IPS DF 4.7 (cell line): ENCODE results near the gene ZNF710.

ENCODE experiments used
- DNase-seq: peaks from one replicate; pipeline ENCODE4 v3.0.0-alpha.2; 2013; ENCODE audit warnings: low spot score; ENCODE audit errors: extremely low read depth

Gene ZNF710

DNA sequence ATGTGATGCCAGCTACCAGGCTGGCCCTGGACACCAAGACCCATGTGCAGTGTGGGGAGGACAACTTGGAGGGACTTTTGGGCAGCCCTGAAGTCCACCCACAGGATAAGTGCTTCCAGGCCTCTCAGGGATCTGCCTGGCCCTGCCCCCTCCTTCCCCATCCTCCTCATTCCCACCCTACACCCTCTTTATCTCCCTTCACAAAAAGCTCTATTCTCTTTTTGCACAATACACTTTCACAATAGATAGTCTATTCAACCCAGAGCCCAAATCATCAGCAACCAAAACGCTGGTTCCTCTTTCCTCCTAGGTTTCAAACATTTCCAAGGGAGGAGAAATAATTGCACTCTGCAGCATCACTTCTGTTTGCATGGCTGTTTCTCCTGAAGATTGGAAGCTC is 7.8 kb upstream of the ZNF710 start:
- DNase-seq, result no peak

DNA sequence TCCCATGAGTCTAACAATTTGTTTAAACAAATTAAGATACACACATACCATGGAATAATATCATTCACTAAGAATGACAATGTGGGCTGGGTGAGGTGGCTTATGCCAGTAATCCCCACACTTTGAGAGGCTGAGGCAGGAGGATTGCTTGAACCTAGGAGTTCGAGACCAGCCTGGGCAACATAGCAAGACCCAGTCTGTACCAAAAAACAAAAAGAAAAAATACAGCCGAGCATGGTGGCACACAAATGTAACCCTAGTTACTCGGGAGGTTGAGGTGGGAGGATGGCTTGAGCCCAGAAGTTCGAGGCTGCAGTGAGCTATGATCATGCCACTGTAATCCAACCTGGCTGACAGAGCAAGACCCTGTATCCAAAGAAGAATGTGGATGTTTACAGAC is 4.0 kb upstream of the ZNF710 start:
- DNase-seq, result no peak

DNA sequence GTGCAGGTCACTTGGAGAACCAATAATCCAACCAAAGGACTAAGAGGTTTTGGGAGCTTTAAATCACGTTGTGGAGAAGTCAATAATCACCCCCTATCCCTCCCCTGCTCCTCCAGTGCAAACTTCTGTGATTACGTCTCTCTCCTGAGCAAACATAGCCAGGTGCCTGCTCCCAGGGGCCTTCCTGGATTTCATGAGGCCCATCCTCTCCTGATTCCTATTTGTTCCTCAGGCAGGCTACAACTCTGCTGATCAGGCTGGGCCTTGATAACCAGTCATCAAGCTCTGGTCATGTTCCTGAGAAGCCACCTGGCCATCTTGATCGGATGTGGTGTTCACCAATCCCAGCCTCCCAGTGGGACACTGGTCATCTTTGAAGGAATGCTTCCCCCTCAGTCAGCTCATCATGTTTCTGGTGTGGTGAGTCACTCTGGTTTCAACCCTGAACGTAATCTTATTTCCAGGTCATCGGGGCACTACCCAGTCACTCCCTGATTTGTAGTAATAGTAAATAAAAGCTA is 2.9 kb upstream of the ZNF710 start:
- no peak for DNase-seq

DNA sequence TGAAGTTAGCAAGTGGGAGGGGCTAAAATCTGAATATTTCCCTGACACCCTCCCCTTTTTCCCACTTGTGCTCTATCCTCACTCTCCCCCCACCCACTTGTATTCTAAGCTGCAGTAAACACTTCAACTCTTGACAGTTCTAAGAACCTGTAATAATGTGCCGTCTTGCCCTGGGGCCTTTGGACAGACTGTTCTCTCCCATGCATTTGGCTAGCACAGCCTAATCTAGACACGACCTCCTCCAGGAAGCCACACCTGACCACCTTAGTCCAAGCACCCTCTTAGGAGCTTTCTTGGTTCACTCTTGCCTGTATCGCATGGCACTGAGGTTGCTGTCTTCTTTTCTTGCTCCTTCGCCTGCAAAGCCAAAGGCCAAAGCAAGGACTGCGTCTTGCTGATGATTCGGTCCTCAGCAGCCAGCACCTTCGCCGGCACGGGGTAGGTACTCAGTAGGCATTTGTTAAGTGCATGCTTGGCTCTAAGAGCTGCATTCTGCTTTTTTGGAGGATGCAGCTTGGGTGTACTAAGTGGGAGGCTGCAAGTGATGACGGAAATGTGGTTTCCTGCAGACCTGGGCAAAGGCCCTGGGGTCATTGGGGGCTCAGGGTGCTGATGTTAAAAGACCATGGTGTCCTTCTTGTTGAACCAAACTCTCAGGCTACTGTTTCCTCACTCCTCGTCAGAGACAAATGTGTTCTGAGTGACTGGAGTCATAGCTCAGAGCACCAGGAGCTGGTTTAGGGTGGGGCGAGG is 2.0 kb upstream of the ZNF710 start:
- no peak for DNase-seq

DNA sequence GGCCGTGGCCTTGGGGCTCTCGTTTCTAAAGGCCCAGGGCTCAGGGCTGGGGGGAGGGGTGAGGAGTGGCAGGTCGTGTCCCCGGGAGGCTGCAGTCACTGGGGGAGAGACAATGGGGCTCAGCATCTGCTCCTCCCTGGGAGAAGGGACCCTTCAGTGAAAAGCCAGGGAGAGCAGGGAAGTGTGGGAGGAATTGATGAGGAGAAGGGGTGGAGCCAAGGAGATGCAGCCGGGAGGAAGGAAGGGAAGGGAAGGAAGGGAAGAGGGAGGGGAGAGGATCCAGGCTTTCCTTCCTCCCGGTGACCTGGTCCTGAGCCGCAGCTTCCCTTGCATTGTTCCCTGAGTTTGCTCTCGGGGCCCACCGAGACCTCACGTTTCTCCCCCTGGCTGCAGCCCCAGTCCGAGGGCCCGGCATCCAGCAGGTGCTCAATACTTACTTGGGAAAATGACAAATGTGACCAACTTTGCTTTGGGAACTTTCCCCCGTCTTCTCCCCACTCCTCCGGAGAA is 1.4 kb upstream of the ZNF710 start:
- DNase-seq, result no peak

DNA sequence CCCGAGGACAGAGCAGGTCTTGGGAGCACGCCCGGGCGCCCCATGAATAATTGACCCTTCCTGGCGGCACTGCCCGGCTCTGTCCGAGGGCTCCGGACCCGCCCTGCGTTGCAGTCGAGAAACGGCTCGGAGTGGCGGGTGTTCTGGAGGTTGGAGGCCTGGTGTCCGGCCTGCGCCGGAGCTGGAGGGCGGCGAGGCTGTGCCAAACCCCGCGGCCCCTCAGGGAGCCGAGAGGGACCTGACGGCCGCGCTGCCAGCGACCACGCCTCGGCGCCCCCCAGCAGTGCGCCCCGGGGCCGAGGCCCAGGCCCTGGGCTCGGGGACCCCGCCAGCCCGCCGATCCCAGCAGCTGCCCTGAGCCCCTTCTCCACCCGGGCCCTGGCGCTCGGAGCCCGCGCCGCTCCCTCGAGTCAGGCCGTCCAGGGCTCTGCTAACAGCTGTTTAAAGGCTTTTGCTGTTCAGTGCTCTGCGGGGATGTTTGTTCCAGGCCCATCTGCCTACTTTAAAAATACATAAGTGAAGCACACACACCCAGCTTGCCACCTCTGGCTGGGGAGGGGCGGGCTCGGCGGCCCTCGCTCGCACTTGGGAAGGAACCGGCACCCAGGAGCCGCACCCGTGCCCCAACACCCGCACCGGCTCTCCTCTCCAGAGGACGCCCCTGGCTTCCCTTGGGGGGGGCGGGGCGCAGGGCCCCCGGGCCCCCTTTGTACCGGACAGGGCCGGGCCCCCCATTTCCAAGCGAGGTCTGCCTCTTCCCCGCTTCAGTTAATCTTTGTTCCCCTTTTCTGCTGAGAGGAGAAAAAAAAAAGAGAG is 730 bp upstream of the ZNF710 start:
- no peak for DNase-seq

DNA sequence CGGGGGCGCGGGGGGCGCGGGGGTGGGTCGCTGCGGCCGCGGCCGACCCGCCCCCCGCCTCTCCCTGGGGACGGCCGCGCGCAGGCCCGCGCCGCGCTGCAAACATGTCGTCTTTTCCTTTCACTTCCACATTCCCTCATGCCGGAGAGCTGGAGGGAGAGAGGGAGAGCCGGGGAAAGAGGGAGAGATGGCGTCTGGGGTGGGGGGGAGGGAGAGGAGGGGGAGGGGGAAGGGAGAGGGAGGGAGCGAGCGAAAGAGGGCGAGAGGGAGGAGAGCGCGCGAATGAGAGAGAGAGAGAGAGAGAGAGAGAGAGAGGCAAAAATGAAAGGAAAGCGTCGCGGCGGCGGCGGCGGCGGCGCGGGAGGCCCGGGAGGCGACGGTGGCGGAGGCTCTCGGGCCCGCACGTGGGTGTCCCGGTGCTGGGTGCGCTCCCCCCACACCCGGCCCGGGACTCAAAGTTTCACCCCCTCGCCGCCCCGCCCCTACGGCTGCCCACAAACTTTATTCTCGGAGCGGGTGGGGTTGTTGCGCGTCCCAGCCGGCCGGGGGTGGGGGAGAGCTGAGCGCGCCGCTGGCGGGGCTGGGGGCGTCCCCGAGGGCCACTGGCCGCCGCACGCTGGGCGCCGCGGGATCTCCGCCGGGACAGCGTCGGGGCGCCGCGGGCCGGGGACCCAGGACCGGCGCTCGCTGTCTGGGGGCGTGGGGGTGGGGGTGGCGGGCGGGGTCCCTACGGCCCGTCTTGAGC is 731 bp downstream of the ZNF710 start:
- DNase-seq, result no peak

DNA sequence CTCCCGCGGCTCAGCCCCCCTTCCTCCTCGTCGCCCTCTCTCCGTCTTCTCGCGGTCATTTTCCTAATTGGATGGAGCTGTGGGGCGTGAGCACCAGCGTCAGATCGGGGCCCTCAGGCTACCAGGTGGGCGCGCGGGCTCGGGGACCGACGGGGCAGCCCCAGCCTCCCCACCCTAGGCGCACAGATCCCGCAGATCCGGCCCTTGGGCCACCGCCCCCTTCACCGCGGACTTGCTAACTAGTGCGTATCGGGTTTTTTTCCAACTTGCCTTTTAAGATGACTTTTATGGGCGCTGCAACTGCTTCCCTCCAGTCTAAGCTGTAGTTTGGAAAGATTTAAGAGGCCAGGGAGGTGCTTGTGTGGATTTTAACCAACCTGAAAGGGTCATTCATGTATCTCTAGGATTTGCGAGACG is 1.3 kb downstream of the ZNF710 start:
- no peak for DNase-seq

DNA sequence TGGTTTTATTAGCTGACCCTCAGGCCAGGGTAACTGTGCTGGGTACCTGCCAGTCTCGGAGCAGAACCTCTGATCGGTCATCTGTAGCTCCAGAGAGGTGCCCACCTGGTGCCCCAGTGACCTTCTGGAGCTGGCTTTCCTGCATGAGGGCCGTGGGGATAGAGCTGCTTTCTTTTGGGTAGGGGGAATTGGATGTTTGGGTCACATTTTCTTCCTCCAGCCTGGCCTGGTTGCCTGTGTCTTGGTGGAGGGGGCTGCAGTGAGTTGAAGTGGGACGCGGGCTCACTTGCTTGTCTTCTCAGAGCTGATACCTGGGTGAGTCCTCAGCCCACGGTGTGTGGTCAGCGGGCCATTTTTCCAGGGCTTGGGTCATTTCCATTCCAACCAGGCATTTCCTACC is 2.6 kb downstream of the ZNF710 start:
- DNase-seq, result no peak

DNA sequence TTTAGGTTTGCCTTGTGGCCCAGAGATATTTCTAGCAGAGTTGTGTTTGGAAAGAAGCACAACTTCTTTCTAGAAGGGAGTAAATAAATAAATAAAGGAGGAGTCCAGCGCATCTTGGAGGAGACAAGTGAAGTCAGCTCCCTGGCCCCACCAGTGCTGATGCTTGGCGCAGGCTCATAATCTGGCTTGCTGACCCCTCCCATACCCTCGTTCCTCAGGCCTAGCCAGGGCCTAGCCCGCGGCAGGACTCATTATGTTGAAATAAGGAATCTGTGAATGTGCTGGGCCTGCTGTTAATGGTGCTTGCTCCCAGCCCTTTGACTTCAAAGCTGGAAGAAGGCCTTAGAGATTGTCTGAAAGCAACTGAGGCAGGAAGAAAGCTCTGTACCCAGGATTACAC is 3.1 kb downstream of the ZNF710 start:
- no peak for DNase-seq

DNA sequence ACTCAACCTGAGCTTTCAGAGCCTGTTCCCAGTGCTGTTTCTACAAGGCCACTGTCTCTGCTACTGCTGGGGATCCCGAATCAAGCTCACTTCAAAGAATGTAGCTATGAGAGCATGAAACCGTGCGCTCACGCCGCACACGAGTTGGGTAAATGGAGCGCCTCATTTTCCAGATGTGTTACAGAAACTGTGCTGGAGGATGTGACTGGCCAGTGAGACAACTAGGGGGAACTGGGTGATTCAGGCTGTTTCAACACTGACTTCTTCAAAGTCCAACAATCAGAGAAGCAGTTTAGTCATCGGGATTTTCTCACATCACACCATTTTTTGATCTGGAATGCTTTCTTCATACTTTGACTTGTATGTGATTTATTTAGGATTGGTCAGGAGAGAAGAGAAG is 3.5 kb downstream of the ZNF710 start:
- DNase-seq, result no peak

DNA sequence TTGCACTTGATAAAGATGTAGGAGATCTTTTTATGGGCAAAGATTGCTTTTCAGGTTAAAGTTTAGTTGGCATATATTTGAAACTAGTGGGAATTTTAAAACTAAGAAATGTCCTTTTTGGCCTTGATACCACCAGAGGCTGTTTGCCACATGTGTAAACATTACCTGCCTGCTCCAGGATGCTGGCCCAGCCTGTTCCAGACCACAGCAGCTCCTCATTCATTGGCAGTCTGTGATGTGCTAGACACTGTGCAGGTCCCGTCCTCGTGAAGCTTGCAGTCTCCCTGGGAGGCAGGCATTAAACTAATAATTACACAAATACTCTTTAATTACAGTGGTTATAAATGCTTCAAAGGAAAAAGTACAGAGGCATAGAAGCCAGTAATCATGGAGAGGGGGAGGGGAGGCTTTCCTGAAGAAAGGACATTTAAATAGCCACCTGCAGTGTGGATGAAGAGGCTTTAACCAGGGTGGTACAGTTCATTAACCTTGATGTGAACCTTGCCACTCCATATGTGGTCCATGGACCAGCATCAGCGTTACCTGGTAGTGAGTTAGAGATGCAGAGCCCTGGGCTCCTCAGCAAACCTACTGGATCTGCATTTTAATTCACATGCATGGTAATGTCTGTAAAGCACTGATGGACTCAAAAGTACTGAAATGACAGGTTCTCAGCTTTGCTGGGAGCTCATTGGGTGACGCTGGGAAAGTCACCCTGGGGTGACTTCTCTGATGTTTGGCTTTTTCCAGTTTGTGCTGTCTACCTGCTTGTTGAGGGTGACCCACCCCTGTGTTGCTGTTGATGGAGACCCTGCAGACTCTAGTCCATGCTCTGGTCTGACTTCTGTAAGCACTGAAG is 5.3 kb downstream of the ZNF710 start:
- no peak for DNase-seq

DNA sequence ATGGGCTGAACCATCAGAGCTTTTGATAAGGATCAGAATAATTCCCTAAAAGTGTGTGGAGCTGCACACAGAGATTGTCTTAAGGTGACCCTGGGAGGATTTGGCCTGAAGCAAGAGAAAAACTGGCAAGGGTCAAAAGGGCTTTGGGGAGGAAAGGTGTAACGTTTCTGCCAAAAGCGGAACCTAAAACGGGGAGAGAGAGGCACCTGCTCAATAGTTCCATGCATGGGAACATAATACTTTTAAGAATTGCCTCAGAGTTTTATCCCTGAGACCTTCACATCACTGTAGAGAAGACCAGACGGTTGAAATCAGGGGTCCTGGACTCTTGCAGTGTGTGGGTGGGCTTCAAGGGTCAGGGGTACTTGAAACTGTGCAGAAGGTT is 5.9 kb downstream of the ZNF710 start:
- DNase-seq, result no peak

DNA sequence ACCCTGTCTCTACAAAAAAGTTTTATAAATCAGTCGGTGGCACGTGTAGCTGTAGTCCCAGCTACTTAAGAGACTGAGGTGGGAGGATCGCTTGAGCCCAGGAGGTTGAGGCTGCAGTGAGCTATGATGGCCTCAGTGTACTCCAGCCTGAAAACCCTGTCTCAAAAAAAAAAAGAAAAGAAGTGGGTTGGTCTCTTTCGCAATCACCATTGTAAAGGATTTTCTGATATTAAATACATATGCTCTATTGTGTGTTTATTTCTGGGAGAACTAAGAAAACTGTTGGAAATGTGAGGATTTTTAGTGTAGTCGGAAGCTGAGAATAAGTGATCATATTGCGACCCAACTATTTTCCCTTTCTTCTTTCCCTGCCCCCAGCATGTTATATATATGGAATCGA is 7.5 kb downstream of the ZNF710 start:
- no peak for DNase-seq

DNA sequence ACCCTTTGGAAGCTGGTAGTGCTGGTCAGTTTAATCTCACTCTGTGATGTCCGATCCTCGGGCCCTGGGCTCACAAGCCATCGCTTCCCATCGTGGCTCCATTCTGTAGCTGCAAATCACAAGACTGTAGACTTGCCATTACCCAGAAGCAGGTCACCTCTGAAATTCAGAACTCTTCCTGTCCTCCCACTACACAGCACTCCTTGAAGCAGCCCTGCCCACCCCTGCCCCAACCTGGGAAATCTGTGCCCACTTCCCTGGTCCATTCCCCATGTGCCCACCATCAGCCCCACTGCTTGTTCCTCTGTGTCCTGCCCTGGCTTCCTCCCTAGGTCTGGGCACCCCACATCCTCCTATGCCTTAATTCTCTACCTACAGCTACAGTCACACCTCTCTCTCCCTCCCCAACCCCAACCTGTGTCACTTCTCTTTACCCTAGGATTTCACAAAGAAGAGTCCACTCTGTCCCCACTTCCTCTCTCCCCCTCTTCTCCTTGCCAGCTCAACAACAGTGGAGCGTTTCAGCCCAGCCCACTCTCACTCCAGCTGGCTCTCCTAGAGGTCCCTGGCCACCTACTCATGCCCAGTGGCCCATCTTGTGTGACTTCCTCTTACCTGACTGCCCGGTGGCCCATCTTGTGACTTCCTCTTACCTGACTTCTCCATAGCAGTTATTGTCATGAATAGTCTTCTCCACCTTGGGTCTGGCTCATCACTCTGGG is 8.3 kb downstream of the ZNF710 start:
- no peak for DNase-seq

DNA sequence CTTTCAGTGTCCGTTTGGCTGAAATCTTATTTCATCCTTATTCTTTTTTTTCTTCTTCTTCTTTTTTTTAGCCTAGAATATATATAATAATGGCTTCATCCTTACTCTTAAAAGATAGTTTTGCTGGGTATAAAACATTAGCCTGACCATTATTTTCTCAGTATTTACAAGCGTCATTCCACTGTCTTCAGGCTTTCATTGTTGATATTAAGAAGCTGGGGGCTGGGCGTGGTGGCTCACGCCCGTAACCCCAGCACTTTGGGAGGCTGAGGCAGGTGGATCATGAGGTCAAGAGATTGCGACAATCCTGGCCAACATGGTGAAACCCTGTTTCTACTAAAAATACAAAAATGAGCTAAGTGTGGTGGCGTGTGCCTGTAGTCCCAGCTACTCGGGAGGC is 10.6 kb downstream of the ZNF710 start:
- DNase-seq, result no peak

DNA sequence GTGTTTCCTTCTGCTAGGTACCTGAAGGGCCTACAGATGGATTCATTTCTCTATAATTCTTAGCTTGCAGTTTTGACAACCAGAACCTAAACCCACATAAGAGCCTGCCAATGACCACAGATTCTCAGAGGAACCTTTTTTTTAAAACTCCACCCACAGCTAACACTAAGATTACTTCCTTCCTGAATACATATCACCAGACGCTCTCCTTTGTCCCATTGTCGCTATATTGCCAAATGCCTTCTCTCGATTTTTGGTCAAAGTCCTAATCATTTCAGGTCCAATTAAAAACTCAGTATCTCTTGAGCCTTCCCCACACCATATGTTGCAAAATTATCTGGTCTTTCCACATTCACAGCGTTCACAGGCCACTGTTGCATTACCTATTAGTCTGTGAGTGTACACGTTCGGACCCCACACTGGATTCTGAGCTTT is 12.4 kb downstream of the ZNF710 start:
- DNase-seq, result no peak

DNA sequence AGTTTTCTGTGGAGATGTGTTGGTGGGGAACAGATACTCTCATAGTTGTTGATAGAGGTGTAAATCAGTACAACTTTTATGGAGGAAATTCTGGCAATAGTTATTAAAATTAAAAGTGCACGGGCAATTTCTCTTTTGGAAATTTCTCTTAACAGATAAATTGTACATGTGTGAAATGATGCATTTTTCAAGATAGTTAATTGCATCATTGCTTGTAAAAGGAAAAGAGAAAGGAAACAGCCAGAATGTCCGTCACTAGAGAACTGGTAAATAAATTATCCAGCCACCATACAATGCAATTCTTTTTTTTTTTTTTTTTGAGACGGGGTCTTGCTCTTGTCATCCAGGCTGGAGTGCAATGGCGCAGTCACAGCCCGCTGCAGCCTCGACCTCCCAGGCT is 14.2 kb downstream of the ZNF710 start:
- no peak for DNase-seq

DNA sequence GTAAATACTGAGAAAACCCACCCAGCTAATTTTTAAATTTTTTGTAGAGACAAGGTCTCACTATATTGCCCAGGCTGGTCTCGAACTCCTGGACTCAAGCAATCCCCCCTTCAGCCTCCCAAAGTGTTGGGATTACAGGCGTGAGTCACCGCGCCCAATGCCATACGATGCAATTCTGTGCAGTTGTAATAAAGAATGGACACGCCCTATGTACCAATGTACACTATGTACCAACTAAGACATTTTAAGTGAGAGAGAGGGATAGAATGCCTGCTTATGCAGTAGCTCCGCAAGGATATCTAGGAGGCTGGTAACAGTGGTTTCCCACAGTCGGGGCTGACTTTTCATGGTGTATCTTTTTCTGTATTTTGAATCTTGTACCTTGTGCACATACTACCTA is 14.6 kb downstream of the ZNF710 start:
- DNase-seq, result no peak

DNA sequence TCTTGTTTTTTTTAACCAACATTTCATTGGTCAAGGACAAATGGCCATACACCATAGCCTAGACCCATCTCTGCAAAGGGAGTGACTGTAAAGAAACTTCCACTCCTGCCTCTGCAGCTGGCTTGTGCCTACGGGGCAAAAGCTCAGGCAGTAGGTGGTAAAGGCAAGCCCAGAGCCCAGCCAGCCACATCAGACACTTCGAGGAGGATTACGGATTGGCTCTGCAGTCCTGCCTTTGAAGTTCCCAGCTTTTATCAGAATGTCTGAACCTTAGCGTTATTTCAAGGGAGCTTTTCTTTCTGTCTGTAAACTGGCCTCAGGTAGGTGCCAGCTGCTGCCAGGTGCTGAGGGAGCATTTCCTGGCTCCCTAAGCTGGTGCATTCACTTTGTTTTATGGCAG is 15.6 kb downstream of the ZNF710 start:
- DNase-seq, result no peak
